ENCODE measurements around the gene TTLL8.

The TTLL8 gene

DNA sequence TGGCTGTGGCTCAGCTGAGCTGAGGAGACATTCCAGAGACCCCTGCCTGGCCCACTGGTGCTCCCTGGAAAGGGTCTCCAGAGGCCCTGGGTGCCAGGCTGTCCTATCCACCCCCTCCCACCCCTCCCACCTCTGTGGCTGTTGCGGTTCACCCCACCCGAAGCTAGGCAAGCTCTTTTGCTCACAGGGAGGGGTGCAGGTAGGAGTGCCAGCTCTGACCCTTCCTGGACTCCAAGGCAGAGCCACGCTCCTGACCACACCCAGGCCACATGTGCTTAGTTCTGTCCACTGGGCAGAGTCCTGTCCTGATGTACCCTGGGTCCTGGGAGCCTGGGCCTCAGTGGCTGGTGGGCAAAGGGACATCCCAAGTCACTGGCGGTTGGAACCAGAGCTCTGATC is 62.0 kb downstream of the TTLL8 start:
- H3K4me3 ChIP-seq (ENCODE audit: low read length), result no peak overlapping the region

DNA sequence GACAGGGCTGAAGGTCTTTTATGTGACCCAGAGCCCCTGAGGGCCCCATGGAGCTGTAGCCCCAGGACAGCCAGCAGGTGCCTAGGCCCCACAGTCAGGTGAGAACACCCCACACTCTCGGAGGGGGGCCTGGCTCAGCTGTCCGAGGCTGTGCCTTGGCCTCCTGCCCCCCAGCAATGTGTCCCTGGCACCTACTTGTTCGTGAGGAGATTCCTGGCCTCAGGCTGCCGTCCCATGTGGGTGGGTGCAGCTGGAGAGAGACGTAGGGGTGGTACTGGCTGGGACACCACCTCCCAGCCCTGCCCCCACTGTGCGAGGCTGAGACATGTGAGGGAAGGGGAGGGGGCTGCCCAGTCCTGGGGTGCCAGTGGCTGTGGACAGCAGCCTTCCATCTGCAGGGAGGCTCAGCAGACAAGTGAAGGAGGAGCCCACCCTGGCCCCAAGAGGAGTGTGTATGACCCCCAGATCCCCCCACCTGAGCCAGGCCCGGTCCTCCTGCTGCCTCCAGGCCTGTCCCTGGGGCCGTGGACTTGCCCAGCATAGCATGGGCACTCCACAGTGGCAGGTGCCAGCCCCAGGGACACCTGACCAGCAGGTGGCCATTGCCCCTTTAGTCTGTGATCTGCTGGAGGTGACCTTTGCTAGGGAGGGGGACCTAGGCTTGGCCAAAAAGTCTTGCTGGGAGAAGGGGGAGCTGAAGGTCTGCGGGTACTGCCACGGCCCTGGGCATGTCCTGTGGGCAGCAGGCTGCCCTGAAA is 62.6 kb downstream of the TTLL8 start:
- TF ChIP-seq, protein P1, sequence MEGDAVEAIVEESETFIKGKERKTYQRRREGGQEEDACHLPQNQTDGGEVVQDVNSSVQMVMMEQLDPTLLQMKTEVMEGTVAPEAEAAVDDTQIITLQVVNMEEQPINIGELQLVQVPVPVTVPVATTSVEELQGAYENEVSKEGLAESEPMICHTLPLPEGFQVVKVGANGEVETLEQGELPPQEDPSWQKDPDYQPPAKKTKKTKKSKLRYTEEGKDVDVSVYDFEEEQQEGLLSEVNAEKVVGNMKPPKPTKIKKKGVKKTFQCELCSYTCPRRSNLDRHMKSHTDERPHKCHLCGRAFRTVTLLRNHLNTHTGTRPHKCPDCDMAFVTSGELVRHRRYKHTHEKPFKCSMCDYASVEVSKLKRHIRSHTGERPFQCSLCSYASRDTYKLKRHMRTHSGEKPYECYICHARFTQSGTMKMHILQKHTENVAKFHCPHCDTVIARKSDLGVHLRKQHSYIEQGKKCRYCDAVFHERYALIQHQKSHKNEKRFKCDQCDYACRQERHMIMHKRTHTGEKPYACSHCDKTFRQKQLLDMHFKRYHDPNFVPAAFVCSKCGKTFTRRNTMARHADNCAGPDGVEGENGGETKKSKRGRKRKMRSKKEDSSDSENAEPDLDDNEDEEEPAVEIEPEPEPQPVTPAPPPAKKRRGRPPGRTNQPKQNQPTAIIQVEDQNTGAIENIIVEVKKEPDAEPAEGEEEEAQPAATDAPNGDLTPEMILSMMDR (IDR thresholded peaks at IDR 0.05; ENCODE audit: insufficient read depth, low read depth, low read length, missing control alignments), result no peak
- no peak for DNase-seq (ENCODE audit: low read depth)
- H3K4me3 ChIP-seq (ENCODE audit: low read length), result no peak overlapping the region

More for the DNA sequence above, 62.0 kb downstream of the TTLL8 start:
- DNase-seq (ENCODE audit: low read depth), result no peak
- TF ChIP-seq, protein P1 (IDR thresholded peaks at IDR 0.05; ENCODE audit: insufficient read depth, low read depth, low read length, missing control alignments), result no peak

DNA sequence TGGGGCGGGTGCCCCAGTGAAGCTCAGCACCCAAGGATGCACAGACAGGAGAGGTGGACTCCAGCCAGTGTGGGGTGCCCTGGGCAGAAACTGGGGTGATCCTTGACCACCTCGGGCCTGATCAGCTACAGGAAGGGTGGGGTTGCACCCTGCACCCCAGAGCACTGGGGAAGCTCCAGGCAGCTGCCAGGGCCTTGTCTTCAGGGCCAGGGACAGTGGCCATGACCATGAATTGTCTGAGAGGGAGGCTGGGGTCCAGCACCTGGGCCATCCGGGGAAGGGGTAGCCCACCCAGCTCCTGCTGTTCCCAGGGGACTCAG is 63.1 kb downstream of the TTLL8 start:
- DNase-seq (ENCODE audit: low read depth), result no peak
- TF ChIP-seq, protein P1 (IDR thresholded peaks at IDR 0.05; ENCODE audit: insufficient read depth, low read depth, low read length, missing control alignments), result no peak
- no peak overlapping the region for H3K4me3 ChIP-seq (ENCODE audit: low read length)

DNA sequence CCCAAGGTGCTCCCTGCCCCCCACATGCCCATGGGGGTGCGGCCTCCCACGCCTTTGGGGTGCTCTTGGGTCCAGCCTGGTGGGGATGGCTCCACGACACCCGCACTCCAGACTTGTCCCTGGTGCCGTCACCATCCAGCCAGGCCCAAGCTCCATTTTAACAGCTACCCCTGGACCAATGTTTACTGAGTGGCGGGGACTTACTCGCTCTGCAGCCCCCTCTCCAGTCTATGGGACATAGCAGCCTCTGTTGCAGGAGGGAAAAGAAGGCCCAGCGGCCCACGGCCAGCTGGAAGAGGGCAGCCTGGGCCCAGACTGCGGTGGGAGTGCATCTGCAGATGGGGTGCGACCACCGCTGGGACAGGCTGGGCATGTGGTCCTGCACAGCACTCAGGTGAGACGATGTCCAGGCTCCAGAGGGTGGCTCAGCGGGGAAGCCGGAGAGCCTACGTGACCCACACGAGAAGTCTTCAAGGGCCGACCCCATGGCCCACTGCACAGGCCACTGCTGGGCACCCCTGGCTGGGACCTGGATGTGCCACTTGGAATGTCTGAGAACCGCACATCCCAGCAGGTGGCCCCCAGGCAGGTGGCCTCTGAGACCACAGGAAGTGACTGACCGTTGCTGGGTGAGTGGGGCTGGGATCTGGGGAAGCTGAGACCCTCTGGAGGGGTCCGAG is 63.6 kb downstream of the TTLL8 start:
- no peak overlapping the region for H3K4me3 ChIP-seq (ENCODE audit: low read length)
- DNase-seq (ENCODE audit: low read depth), result no peak

DNA sequence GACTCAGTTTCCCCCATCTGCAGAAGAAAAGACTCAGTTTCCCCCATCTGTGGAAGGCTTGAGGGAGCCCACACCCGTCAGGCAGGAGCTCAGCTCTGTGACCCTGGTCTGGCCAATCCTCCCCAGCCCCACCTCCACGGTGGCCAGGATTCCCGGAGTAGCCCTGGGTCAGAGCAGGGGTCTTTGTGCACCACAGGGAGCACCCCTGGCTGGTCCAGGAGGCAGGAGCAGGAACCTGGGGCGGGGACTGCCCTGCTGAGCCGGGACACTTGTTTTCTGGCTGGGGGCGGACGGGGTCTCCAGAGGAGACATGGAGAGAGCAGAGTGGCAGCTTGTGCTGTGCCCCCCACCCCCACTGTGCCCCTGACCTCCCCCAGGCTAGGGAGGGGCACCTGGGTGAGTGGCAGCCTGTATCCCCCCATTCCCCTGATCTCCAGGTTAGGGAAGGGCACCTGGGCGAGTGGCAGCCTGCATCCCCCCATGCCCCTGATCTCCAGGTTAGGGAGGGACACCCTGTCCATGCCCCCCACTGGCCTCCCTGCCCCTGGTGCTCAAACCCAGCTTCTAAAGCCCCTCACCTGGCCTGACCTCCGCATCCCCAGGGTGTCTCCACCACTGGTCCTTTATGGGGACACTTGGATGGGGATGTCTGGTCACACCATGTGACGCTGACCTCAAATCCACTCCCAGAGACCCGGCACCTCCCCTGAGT is 64.3 kb downstream of the TTLL8 start:
- TF ChIP-seq, protein P1 (IDR thresholded peaks at IDR 0.05; ENCODE audit: insufficient read depth, low read depth, low read length, missing control alignments), result no peak
- no peak for DNase-seq (ENCODE audit: low read depth)
- no peak overlapping the region for H3K4me3 ChIP-seq (ENCODE audit: low read length)

More for the DNA sequence above, 63.6 kb downstream of the TTLL8 start:
- TF ChIP-seq, protein P1 (IDR thresholded peaks at IDR 0.05; ENCODE audit: insufficient read depth, low read depth, low read length, missing control alignments), result no peak

DNA sequence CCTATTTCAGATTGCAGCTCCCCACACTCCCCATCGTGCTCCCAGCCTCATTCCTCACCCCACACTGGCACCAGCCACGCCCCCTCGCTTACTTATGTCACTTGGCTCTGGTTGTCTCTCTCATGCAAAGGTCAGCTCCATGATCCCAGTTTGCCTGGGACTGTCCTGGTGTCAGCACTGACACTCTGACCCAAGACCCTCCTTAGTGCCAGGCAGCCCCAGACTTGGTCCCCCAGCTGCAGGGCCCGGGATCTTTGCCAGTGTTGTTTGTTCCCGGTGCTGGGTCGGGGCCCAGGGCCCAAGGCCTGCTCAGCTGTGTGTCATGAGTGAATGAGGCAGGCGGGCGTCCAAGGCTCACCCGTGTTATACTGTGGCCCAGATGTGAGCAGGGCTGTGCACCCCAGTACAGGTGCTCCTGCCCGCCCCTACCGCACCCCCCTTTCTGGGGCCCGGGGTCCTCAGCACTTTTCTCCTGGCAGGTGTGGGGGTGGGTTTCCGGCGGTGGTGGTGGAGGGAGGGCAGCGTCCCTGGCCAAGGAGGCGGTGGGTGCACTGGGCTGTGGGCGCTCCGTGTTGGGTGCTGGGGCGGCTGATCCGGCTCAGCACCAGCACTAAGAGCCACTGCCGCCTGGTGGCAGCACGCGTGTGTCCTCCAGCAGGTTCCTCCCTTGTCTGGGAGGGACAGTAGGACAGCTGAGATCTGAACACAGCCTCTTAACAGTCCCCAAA is 65.0 kb downstream of the TTLL8 start:
- H3K4me3 ChIP-seq (ENCODE audit: low read length), result no peak overlapping the region
- TF ChIP-seq, protein P1 (IDR thresholded peaks at IDR 0.05; ENCODE audit: insufficient read depth, low read depth, low read length, missing control alignments), result peak; percentile 80
- DNase-seq (ENCODE audit: low read depth), result peak; percentile 68

Measured in epithelial cell of esophagus (primary cell).